G401 (cell line): ENCODE measurements around the gene SLC16A3. TPM values are rescaled to one million over a fixed set of nuclear protein-coding genes. Genes with fewer than 3 reads are reported as not detected.
"Not testable (repeated sequence)": the region's sequence is repeated elsewhere in the genome, so short reads cannot be mapped to it uniquely, and the experiment has no call there.

Experiments
- DNase-seq: peaks from one replicate; pipeline ENCODE4 v3.0.0-alpha.2; 2015; ENCODE audit warnings: low spot score
- in situ Hi-C: cut with HindIII; loops from 2 replicates; pipeline ENCODE4 v1.10.0; 2016; ENCODE audit warnings: low sequenced_read_pairs, mixed read lengths
- total RNA-seq: library from RNA; depleted of rRNA; stranded (reverse); fragments of >200 nt; shearing (Covaris generic); gene quantifications from 2 replicates; pipeline ENCODE4 v1.2.3, GENCODE V29; 2014

The SLC16A3 gene
- total RNA-seq, 1 experiment from 2014 or later: 292 TPM

GRCh38 chr17:82255402-82255972, 26.6 kb downstream of the SLC16A3 start:
- DNase-seq: no peak
- in situ Hi-C loops: no loop called here

DNA sequence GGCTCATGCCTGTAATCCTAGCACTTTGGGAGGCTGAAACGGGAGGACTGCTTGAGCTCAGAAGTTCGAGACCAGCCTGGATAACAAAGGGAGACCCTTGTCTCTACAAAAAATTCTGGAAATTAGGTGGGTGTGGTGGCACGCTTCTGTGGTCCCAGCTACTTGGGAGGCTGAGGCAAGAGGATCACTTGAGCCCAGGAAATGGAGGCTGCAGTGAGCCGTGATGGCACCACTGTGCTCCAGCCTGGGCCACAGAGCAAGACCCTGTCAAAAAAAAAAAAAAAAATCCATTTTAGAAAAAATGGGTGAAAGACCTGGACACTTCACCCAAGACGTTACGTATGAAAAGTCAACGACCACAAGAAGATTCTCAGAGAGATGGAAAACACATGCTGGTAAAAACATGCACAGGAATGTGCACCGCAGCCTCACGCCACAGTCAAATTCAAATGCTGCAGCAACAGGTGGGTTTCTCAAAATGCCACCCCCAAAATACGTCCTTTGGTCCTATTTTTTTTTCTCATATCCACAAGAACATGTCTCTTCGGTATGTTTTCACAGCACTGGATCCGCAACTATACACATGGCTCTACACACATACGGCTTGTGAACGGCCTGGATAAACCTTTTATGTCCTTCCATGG, 27.5 kb downstream of the SLC16A3 start:
- in situ Hi-C loops: no loop called here

DNA sequence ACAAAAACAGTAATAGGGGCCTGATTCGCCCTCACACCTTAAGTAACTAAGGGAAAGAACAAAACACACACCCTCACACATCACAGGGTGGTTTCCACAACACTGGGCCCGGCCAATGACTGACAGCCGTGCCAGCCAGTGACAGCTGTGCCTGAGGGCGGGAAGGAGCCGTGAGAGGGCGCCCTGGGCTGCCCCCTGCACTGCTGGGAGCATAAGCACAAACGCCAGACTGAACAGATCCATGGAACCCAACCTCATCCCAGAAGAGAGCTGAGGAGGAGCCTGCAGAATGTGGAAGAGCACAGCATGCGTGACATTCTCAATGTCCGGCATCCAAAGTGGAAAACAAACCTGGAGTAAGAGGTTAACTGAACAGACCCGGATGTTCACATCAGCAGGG, 28.6 kb downstream of the SLC16A3 start:
- in situ Hi-C loops: no loop called here
- peak; percentile 59 for DNase-seq

More for the DNA sequence above, 27.5 kb downstream of the SLC16A3 start:
- DNase-seq: no peak

DNA sequence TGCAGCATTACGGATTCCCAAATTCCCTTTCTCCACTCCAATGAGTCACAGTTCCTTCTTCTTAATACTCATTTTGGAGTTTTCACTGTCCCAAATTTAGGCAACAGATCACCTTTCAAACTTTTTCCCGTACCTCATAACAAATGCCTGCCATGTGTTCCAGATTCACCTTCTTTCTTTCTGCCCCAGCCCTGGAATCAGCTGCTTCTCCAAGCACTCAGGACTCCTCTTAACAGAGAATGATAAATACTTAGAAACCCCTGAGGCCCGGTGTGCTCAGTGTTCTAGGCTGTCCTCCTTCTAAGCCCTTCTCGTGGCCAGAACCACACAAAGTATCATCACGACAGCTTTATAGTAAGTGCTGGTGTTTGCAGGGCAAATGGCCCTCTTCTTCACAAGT, 29.7 kb downstream of the SLC16A3 start:
- no peak for DNase-seq
- in situ Hi-C loops: no loop called here

DNA sequence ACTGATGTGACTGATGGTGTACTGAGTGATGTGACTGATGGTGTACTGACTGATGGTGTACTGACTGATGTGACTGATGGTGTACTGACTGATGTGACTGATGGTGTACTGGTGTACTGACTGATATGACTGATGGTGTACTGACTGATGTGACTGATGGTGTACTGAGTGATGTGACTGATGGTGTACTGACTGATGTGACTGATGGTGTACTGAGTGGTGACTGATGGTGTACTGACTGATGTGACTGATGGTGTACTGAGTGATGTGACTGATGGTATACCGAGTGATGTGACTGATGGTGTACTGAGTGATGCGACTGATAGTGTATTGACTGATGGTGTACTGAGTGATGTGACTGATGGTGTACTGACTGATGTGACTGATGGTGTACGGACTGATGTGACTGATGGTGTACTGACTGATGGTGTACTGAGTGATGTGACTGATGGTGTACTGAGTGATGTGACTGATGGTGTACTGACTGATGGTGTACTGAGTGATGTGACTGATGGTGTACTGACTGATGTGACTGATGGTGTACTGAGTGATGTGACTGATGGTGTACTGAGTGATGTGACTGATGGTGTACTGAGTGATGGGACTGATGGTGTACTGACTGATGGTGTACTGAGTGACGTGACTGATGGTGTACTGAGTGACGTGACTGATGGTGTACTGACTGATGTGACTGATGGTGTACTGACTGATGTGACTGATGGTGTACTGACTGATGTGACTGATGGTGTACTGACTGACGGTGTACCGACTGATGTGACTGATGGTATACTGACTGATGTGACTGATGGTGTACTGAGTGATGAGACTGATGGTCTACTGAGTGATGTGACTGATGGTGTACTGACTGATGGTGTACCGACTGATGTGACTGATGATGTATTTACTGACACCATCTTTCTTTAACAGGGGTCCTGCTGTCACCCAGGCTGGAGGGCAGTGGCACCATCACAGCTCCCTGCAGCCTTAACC, 31.4 kb downstream of the SLC16A3 start:
- DNase-seq, in situ Hi-C loops: not testable (repeated sequence)

GRCh38 chr17:82262344-82262743, 33.5 kb downstream of the SLC16A3 start:
- in situ Hi-C loops: no loop called here
- DNase-seq: no peak

DNA sequence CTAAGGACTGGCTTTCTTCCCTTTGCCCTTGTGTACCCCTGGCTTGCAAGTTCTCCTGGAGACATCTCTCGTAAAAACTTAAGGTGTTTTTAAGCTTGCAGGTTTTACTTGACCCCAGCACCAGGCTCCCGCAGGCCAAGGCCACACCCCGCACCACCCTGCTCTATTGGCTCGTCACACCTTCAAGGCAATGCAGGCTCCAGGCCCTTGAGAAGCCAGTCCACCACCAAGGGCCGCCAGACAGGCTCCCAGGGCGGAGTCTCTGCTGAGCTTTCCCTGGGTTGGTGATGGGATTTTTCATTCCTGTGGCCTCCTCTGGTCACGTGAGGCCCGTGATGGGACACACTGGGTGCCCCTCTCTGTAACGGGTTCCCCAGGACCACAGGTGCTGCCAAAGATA, 34.8 kb downstream of the SLC16A3 start:
- in situ Hi-C loops: no loop called here

GRCh38 chr17:82266142-82266541, 37.3 kb downstream of the SLC16A3 start:
- no peak for DNase-seq
- in situ Hi-C loops: no loop called here

More for the DNA sequence above, 34.8 kb downstream of the SLC16A3 start:
- DNase-seq: no peak

- in situ Hi-C loops: no loop called here
Observed at GRCh38 chr17:82267575-82268379, 38.9 kb downstream of the SLC16A3 start.

GRCh38 chr17:82269138-82269881, 40.5 kb downstream of the SLC16A3 start:
- DNase-seq: no peak
- in situ Hi-C loops: no loop called here

More at GRCh38 chr17:82267575-82268379, 38.9 kb downstream of the SLC16A3 start:
- DNase-seq: peak; percentile 80

DNA sequence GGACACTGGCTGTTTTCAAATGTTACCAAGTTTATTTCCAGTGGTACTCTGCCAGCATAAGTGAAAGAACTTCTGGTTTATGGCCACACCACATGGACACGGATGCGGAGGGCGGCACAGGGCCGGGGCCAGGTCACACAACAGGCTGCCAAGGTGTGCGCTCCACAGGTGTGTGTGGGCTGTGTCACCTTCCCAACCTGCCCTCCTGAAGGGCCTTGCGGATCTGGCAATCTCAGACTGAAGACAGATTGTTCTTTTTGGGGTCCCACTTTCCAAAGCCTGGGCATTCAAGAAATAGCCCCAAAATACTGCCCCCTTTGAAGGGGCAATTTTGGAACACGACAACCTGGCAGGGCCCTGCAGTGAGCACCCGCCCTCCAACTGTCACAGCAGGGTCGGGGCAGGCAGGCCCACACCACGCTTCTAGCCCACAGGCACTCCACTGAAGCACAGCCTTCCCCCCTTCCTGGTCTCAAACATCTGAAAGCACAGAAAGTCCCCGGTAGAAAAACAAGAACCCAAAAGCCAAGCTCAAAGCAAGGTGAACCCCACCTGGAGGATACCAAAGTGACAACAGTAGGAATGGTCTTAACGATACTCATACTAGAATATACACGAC, 41.1 kb downstream of the SLC16A3 start:
- no peak for DNase-seq
- in situ Hi-C loops: no loop called here

DNA sequence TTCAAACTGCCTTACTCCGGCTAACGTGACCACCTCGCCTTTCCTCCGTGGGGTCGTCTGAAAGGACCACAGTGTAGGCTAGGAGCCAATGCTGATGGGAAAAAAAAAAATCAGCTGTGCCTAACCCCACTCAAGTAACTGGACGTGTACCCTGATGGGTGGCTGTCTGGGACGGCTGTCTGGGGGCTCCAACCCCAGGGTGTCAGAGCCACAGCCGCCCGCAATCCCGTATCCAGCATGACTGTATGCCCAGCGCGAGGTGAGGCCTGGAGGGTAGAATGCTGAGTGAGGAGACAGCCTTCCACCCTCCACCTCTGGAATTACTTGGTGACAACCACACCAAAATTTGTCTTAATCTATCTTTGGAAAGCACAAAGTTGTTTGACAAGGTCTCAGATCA, 41.8 kb downstream of the SLC16A3 start:
- in situ Hi-C loops: no loop called here
- no peak for DNase-seq

DNA sequence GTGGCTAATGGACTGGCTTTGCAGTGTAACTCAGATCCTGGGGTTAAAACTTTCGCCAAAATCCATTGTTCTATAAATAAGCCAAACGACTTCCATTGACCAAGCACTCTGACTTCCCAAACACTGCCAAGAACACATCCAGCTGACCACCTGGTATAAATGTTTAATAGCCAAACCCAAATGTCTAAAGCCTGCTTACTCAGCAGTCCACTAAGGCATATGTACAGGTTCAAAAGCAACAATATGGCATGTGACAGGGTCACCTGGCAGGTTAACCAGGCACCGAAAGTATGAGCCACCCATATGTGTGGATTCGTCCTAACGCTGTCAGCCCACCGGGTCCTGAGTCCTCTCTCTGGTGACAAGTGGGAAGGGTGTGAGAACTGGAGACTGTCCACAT, 42.6 kb downstream of the SLC16A3 start:
- in situ Hi-C loops: no loop called here
- no peak for DNase-seq

DNA sequence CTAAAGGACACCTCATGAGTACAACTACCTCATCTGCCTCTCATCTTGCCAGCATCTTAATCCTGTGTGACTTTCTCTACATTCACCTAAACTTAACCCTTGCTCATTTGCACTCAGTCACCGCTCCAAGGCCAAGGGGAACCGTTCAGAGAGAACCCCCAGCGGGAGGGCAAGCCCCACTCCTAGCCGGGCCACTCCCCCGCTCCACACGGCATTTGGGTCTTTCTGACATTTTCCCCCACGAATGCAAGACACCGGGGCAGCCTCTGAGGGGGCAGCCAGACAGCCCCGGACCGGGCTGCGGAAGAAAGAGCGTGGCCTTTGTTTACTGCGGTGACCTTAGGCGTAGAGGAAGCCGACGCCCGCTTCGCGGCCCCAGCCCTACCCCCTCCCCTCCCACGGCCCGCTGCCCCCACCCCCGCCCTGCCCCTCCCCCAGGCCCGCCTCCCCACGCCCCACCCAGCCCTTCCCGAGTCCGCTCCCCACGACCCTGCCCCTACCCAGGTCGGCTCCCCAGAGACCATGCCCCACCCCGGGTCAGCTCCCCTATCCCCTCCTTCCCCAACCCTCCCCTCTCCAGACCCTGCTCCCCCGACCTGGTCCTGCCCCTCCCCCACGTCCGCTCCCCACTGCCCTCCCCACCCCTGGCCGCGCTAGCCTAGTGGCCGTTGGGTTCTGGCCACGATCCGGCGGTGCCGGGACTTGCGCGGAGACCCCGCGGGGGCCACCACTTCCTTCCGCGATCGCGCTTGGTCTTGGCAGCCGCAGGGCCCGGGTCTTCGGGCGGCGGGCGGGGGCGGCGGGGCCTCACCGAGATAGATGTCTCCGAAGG, 43.9 kb downstream of the SLC16A3 start:
- no peak for DNase-seq
- in situ Hi-C loops: no loop called here

DNA sequence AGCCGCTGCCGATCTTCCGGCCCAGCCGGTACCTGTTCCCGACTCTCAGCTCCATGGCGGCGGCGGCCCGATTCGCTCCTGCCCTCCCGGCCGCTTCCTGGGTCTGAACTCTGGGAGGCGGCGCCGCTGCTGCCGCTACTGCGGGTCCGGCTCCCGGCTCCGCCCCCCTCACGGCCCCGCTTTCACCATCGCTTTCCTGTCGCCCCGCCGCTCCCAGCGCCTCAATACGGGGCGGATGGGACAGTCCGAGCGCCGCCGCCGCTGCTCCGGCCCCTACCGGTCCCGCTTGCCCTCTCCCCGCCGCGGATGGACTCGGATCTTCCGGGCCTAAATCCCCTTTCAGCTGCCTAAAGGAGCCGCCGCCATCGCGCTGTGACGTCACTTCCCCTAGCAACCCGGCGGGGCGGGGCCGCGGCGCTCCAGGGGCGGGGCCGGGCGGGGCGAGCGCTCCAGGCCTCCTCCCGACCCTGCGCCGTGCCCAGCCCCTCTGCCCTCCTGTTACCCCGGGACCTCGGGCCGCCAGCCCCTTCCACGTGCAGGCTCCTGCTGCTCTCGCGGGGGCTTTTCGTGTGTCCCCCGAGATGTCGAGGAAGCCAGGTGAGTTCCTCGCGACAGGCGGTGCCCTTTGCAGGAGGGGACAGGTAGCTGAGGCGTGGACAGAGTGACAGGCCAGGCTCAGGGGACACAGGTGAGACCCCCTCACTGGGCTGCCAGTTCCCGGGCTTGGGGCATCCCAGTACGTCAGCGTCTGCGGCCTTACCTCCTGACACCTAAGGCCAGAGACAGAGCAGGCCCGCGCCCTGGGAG, 44.7 kb downstream of the SLC16A3 start, which contains the start of gene CSNK1D:
Gene CSNK1D (minus strand): TSS at position 374 of the 807 bp plus-strand sequence. CDS start 319 bp downstream, at position 55.
- in situ Hi-C loops: no loop called here
- DNase-seq: peak; percentile 89
